Bronchial epithelial cell (primary cell): ENCODE results near the gene SLC6A3. TPM values are rescaled to one million over a fixed set of nuclear protein-coding genes. Genes with fewer than 3 reads are reported as not detected.

ENCODE experiments used
- DNase-seq: peaks from one replicate; pipeline ENCODE4 v3.0.0-alpha.2; 2010; ENCODE audit warnings: low read depth
- FAIRE-seq: peaks from 2 replicates; lab custom pipeline; 2011; peaks lifted over from hg19 to GRCh38; lab: Jason Lieb, UNC
- H3K27me3 ChIP-seq: 2 replicates; pipeline ENCODE4 v1.5.1; 2011; ENCODE audit warnings: low read length; ENCODE audit not compliant: control insufficient read depth, insufficient read depth
- H3K36me3 ChIP-seq: 2 replicates; pipeline ENCODE4 v1.5.1; 2011; ENCODE audit warnings: low read length; ENCODE audit not compliant: control insufficient read depth, insufficient read depth
- H3K4me3 ChIP-seq: 2 replicates; pipeline ENCODE4 v1.5.1; 2011; ENCODE audit warnings: mild to moderate bottlenecking, low read depth, low read length, control low read depth
- CTCF ChIP-seq: IDR thresholded peaks from 2 replicates; pipeline ENCODE4 v1.5.1; 2011; ENCODE audit warnings: mild to moderate bottlenecking, moderate library complexity, low read length, control low read depth, inconsistent platforms; ENCODE audit not compliant: insufficient read depth, severe bottlenecking
- total RNA-seq: library from RNA; depleted of rRNA; stranded (reverse); fragments of >200 nt; gene quantifications from 2 replicates; pipeline ENCODE4 v1.2.1, GENCODE V29; 2014

The SLC6A3 gene
- total RNA-seq, 1 donor from 2014 or later = not detected

- H3K27me3 ChIP-seq = peaks cover 27% of the 10 kb centered on the region
- no peaks in the 10 kb centered on the region for H3K36me3 ChIP-seq
- FAIRE-seq (no peak), DNase-seq (no peak)
- no peak for TF ChIP-seq CTCF
- no peak overlapping the region for H3K4me3 ChIP-seq
Observed at GRCh38 chr5:1447671-1448361, 2.6 kb upstream of the SLC6A3 start.

- no peak for DNase-seq
- H3K27me3 ChIP-seq = peaks cover 27% of the 10 kb centered on the region
- no peak overlapping the region for H3K4me3 ChIP-seq
- no peak for FAIRE-seq
- TF ChIP-seq CTCF = no peak
- no peaks in the 10 kb centered on the region for H3K36me3 ChIP-seq
Observed at GRCh38 chr5:1446602-1447343, 1.5 kb upstream of the SLC6A3 start.

GRCh38 chr5:1445689-1446601 is 705 bp upstream of the SLC6A3 start:
- H3K4me3 ChIP-seq = no peak overlapping the region
- FAIRE-seq = no peak

GRCh38 chr5:1444361-1445189 is 665 bp downstream of the SLC6A3 start:
- DNase-seq (no peak), FAIRE-seq (no peak)
- Histone ChIP-seq H3K36me3 (no peaks in the 10 kb centered on the region), H3K27me3 (peaks cover 27% of the 10 kb centered on the region), H3K4me3 (no peak overlapping the region)
- TF ChIP-seq CTCF = no peak

More at GRCh38 chr5:1445689-1446601, 705 bp upstream of the SLC6A3 start:
- TF ChIP-seq CTCF = no peak
- no peak for DNase-seq
- Histone ChIP-seq H3K27me3 (peaks cover 27% of the 10 kb centered on the region), H3K36me3 (no peaks in the 10 kb centered on the region)

- no peaks in the 10 kb centered on the region for H3K36me3 ChIP-seq
- no peak for DNase-seq
- H3K4me3 ChIP-seq = no peak overlapping the region
- TF ChIP-seq CTCF = no peak
- FAIRE-seq = no peak
- peaks cover 27% of the 10 kb centered on the region for H3K27me3 ChIP-seq
Observed at GRCh38 chr5:1443991-1444360, 1.3 kb downstream of the SLC6A3 start.
